Measurements from ENCODE around the gene PDC. TPM values are rescaled to one million over a fixed set of nuclear protein-coding genes. Genes with fewer than 3 reads are reported as not detected.
A peak's percentile ranks its signal among the peaks of the same experiment; 100 is the strongest.

Gene PDC
- not detected for total RNA-seq

GRCh38 chr1:186461014-186461413 lies at the start of gene PDC:
PDC (minus strand) TSS chr1:186461114; CDS start chr1:186449459, 11,655 bp downstream.
- Mint-ChIP-seq H3K4me1 (no peaks in the 10 kb centered on the region), H3K27ac (no peak within 1 kb of the TSS), H3K4me3 (no peak within 1 kb of the TSS), H3K27me3 (peaks cover 2% of the 10 kb centered on the region), H3K9me3 (no peaks in the 10 kb centered on the region), H3K36me3 (no peaks in the 10 kb centered on the region)
- no peak for DNase-seq

DNA sequence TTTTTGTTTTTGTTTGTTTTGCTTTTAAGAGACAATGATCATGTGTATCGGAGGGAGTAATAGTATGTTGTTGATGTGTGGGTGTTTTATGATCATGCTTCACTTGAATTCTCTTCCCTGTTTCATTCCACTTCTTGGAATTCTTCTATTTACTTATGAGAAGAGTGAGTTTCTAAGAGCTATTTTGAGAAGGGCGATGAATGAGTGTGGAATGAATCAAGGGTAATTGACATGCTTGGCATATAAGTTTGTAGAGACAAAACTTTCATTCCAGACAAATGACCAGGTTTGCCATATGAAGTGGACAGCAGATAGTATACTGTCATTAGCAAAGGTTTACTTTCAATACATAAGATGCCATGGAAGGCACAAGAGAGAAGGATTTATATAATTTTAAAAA lies 42.3 kb upstream of the PDC start:
- Mint-ChIP-seq H3K4me1 (no peaks in the 10 kb centered on the region), H3K27me3 (no peaks in the 10 kb centered on the region), H3K27ac (no peak overlapping the region), H3K36me3 (peaks cover 12% of the 10 kb centered on the region), H3K4me3 (no peak overlapping the region), H3K9me3 (peaks cover 16% of the 10 kb centered on the region)
- no peak for DNase-seq

DNA sequence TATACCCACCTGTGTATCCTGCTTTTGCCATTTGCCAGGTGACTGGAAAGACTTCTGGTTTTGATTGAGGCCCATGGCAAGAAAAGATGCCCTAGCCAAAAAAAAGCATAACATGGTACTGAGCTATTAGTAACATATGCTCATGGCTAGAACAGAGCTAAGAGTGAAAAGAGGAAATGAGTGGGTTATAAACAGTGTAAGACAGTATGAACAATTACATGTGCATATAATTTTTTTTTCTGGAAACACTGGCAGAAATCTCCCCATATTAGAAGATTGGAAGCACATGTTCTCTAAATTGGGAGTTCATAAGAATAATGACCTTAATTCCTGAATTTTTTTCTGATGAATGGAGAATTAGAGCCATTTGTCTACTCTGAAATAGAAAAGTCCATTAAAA lies 41.2 kb upstream of the PDC start:
- Mint-ChIP-seq H3K4me3 (no peak overlapping the region), H3K9me3 (peaks cover 12% of the 10 kb centered on the region), H3K4me1 (no peaks in the 10 kb centered on the region), H3K27ac (no peak overlapping the region), H3K36me3 (peaks cover 12% of the 10 kb centered on the region), H3K27me3 (no peaks in the 10 kb centered on the region)
- DNase-seq: no peak

DNA sequence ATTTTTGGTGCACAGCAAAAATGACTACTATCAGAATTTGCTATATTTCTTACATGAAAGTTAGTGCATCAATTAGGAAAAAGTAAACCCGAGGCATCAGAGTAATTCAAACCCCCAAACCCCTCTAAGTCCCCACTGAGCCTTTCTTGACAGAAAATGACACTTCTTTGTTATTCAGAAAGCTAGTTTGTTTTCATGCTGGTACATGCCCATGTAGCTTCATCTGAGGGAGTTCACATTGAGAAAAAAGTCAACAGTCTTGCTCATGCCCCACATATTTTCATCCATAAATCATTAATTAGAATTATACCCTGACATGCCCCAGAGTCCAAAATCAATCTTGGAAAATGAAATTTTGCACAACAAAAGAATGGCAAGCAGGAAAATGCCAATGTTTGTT lies 39.9 kb upstream of the PDC start:
- H3K36me3 Mint-ChIP-seq: peaks cover 5% of the 10 kb centered on the region
- DNase-seq: no peak
- no peaks in the 10 kb centered on the region for H3K27me3 Mint-ChIP-seq
- peaks cover 6% of the 10 kb centered on the region for H3K9me3 Mint-ChIP-seq
- no peak overlapping the region for H3K4me3 Mint-ChIP-seq
- peaks cover 6% of the 10 kb centered on the region for H3K4me1 Mint-ChIP-seq
- H3K27ac Mint-ChIP-seq: no peak overlapping the region

DNA sequence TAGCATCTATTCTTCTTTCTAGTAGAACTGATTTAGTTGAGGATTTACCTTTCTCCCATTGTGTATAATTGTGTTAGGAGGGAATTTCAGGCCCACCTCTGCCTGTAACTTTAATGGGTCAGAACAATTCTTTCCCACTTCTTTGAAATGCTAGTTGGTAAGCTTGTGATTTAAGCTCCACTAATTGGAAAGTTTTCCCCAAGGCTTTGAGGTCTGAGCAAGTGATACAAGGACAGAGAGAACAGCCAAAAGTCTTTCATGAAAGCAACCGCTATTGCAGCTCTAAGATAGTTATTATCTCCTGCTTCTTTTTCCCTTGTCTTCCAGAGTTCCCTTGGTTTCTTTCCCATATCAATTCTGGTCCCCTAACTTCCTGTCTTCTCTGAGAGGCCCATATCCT lies 38.7 kb upstream of the PDC start:
- Mint-ChIP-seq H3K9me3 (no peaks in the 10 kb centered on the region), H3K4me3 (no peak overlapping the region), H3K27me3 (no peaks in the 10 kb centered on the region), H3K4me1 (peaks cover 12% of the 10 kb centered on the region), H3K27ac (no peak overlapping the region), H3K36me3 (peaks cover 3% of the 10 kb centered on the region)
- DNase-seq: no peak

DNA sequence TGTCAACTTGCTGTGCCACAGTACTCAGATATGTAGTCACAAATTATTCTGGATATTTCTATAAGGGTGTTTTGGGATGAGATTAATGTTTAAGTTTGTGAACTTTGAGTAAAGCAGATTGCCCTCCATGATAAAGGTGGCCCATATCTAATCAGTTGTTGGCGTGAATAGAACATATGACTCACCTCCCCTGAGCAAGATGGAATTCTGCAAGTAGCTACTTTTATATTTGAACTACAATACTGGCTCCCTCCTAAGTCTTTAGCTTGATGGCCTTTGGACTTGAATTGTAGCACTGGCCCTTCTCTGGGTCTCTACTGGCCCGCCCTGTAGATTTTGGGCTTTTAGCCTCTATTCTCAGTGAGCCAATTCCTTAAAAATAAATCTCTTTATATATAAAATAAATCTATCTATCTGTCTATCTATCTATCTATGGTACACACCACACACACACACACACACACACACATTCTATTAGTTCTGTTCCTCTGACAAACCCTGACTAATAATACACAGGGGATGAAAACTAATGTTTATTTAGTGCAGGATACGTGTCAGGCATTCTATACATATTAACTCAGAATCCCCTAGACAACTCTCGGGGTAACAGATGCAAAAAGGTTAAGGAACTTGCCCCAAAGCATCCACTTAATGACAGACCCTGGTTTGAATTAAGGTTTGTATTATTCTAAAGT lies 37.9 kb upstream of the PDC start:
- no peak overlapping the region for H3K27ac Mint-ChIP-seq
- no peak overlapping the region for H3K4me3 Mint-ChIP-seq
- H3K27me3 Mint-ChIP-seq: no peaks in the 10 kb centered on the region
- H3K36me3 Mint-ChIP-seq: peaks cover 3% of the 10 kb centered on the region
- no peak for DNase-seq
- H3K4me1 Mint-ChIP-seq: peaks cover 13% of the 10 kb centered on the region
- H3K9me3 Mint-ChIP-seq: no peaks in the 10 kb centered on the region

- no peak for DNase-seq
- Mint-ChIP-seq H3K27me3 (no peaks in the 10 kb centered on the region), H3K4me1 (peaks cover 13% of the 10 kb centered on the region), H3K9me3 (no peaks in the 10 kb centered on the region), H3K27ac (no peak overlapping the region), H3K4me3 (no peak overlapping the region), H3K36me3 (peaks cover under 1% of the 10 kb centered on the region)
Observed at GRCh38 chr1:186498071-186498470, 37.2 kb upstream of the PDC start.

- H3K9me3 Mint-ChIP-seq: no peaks in the 10 kb centered on the region
- H3K4me3 Mint-ChIP-seq: no peak overlapping the region
Observed at GRCh38 chr1:186497651-186498050, 36.7 kb upstream of the PDC start.

GRCh38 chr1:186496171-186496851 lies 35.4 kb upstream of the PDC start:
- no peak for DNase-seq
- no peaks in the 10 kb centered on the region for H3K27me3 Mint-ChIP-seq
- H3K4me1 Mint-ChIP-seq: peaks cover 13% of the 10 kb centered on the region
- no peak overlapping the region for H3K27ac Mint-ChIP-seq
- no peaks in the 10 kb centered on the region for H3K9me3 Mint-ChIP-seq
- H3K36me3 Mint-ChIP-seq: no peaks in the 10 kb centered on the region
- no peak overlapping the region for H3K4me3 Mint-ChIP-seq

More at GRCh38 chr1:186497651-186498050, 36.7 kb upstream of the PDC start:
- no peak for DNase-seq
- Mint-ChIP-seq H3K27ac (no peak overlapping the region), H3K27me3 (no peaks in the 10 kb centered on the region), H3K36me3 (no peaks in the 10 kb centered on the region), H3K4me1 (peaks cover 13% of the 10 kb centered on the region)

DNA sequence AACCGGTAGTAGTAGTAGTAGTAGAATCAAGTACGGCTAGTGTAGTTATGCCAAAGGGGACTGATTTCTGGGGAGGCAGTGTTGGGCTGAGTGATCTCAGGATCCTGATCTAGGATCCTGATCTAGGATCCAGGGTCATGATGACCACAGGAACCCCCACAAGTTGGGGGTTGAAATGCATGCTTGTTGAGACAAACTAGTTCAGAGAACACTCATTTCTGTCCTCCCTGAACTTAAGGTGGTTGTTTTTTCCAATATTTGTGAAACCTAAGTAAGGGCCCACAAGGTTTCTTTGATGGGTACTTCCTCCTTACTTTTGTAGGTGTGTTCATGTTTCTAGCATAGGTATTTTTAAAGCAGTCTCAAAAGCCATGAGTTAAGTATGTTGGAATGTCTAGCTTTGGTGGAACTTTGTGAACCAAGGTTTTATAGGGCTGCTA lies 33.9 kb upstream of the PDC start:
- H3K27me3 Mint-ChIP-seq: no peaks in the 10 kb centered on the region
- peak; percentile 5 for DNase-seq
- no peak overlapping the region for H3K4me3 Mint-ChIP-seq
- peaks cover 13% of the 10 kb centered on the region for H3K4me1 Mint-ChIP-seq
- no peak overlapping the region for H3K27ac Mint-ChIP-seq
- H3K36me3 Mint-ChIP-seq: no peaks in the 10 kb centered on the region
- H3K9me3 Mint-ChIP-seq: no peaks in the 10 kb centered on the region

DNA sequence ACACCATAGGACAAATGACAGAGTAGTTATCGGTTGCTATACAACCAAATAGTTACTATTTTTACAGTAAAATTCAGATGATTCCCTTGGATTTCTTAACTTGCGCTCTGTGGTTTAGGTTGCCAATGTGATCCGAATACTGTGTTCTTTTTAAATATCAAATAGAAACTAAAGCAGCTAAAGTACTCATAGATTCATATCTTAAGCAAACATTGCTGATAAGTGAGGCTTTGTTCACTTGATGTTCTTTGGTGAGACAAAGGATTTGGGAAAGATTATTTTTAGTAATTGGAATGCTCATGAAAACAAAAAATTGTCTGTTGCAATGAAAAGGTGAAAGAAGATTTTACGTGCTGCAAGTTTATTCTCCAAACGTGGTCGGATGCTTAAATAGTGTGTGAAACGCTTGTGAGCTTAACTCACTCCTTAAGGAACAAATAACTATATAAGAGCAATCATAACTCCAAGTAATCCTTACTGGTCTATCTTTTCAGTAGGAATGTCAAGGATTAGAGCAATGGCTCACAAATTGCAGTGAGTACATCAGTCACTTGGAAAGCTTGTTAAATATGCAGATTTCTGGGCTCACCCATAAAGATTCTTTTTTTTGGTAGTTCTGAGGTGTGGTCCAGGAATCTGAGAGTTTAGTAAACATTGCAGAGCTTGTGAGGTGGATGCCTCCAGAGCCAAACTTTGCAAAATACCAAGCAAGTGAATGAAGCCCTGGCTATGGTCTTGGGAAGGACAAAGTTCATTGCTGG lies 31.8 kb upstream of the PDC start:
- Mint-ChIP-seq H3K4me1 (peaks cover 13% of the 10 kb centered on the region), H3K27me3 (no peaks in the 10 kb centered on the region), H3K36me3 (no peaks in the 10 kb centered on the region), H3K27ac (no peak overlapping the region), H3K9me3 (no peaks in the 10 kb centered on the region), H3K4me3 (no peak overlapping the region)
- no peak for DNase-seq

- no peak for DNase-seq
- no peaks in the 10 kb centered on the region for H3K36me3 Mint-ChIP-seq
- no peak overlapping the region for H3K27ac Mint-ChIP-seq
- no peak overlapping the region for H3K4me3 Mint-ChIP-seq
- H3K9me3 Mint-ChIP-seq: no peaks in the 10 kb centered on the region
- H3K4me1 Mint-ChIP-seq: peaks cover 12% of the 10 kb centered on the region
- H3K27me3 Mint-ChIP-seq: no peaks in the 10 kb centered on the region
Observed at GRCh38 chr1:186491336-186491735, 30.4 kb upstream of the PDC start.

DNA sequence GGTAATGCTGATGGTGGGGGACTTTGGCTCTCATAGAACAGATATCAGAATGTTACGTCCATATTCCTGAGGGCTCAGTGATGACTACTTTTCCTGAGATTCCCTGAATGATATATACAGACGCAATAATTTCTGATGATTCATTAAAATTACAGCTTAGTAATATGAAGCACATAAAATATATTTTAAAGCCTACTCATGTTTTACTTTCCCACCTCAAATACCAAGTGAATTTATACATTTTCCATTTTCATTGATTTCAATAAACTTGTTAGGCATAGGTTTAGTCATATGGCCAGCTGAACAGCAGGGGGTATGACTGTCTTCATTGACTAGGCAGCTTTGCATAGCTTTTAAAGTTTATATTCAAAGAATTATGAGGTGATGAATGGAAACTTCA lies 26.2 kb upstream of the PDC start:
- no peak for DNase-seq
- no peak overlapping the region for H3K4me3 Mint-ChIP-seq
- no peaks in the 10 kb centered on the region for H3K27me3 Mint-ChIP-seq
- H3K27ac Mint-ChIP-seq: no peak overlapping the region
- no peaks in the 10 kb centered on the region for H3K9me3 Mint-ChIP-seq
- no peaks in the 10 kb centered on the region for H3K4me1 Mint-ChIP-seq
- H3K36me3 Mint-ChIP-seq: no peaks in the 10 kb centered on the region

DNA sequence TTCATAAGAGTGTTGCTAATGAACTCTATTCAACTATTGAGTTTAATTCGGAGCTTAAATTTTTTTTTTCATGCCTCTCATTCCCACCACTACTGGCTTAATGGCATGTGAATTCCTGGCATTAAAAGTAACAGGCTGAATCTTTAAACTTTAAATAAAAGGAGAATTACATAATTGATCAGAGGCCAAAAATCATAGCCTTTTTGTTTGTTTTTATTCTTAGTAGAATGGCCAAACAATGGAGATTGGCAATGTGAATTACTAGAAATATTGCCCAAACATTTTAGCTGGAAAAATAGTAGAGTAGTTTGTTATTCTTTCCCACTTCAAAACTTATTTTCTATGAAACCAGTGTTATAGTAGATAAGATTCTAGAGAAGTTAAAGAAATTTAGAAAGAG lies 25.1 kb upstream of the PDC start:
- H3K4me3 Mint-ChIP-seq: no peak overlapping the region
- no peaks in the 10 kb centered on the region for H3K27me3 Mint-ChIP-seq
- no peak overlapping the region for H3K27ac Mint-ChIP-seq
- H3K9me3 Mint-ChIP-seq: no peaks in the 10 kb centered on the region
- DNase-seq: no peak
- H3K36me3 Mint-ChIP-seq: no peaks in the 10 kb centered on the region
- H3K4me1 Mint-ChIP-seq: no peaks in the 10 kb centered on the region

- Mint-ChIP-seq H3K4me3 (no peak overlapping the region), H3K27me3 (no peaks in the 10 kb centered on the region), H3K9me3 (no peaks in the 10 kb centered on the region), H3K27ac (no peak overlapping the region), H3K4me1 (no peaks in the 10 kb centered on the region), H3K36me3 (no peaks in the 10 kb centered on the region)
- DNase-seq: no peak
Observed at GRCh38 chr1:186483561-186483960, 22.6 kb upstream of the PDC start.
